ENCODE results near the gene METRNL.

Gene METRNL

DNA sequence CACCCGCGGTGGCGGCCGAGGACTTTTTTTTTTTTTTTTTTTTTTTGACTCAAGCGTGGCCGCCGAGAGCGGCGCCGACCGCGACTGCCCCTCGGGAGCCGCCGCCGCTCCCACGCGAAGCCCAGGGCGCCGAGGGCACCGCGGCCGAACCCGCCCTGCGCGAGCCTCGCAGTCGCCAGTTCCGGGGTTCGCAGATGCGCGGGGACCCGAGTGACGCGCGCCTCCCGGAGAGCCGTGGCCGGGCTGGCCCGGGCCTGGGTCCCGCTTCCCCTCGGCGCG lies 1.1 kb downstream of the METRNL start:
- Histone ChIP-seq H3K4me1 (peaks cover 50 to 64% (median 56%) of the 10 kb centered on the region in 10 experiments), H4K20me1 (peaks cover 47 to 71% (median 57%) of the 10 kb centered on the region in 11 experiments), H3K4me3 (peak overlapping the region; percentile 66 to 97 (median 76)), H3K9me3 (replicated peaks in 1 of 11) (no peaks in the 10 kb centered on the region), H3K27me3 (peaks cover 36 to 90% (median 77%) of the 10 kb centered on the region in 11 experiments), H3K9ac (peak overlapping the region; percentile 68 to 98 (median 82); a peak in 20 of 22 replicates), H3K4me2 (peak overlapping the region in 8 of 11 experiments; percentile 84 to 99 (median 95); a peak in 16 of 22 replicates), H3K27ac (peak overlapping the region in 8 of 11 experiments; percentile 58 to 92 (median 81); a peak in 15 of 22 replicates), H3K36me3 (peaks cover 0 to 46% (median 0%) of the 10 kb centered on the region in 11 experiments; a peak in 11 of 22 replicates)
- TF ChIP-seq Cebpa-rat (IDR thresholded peaks at IDR 0.05), result no peak

DNA sequence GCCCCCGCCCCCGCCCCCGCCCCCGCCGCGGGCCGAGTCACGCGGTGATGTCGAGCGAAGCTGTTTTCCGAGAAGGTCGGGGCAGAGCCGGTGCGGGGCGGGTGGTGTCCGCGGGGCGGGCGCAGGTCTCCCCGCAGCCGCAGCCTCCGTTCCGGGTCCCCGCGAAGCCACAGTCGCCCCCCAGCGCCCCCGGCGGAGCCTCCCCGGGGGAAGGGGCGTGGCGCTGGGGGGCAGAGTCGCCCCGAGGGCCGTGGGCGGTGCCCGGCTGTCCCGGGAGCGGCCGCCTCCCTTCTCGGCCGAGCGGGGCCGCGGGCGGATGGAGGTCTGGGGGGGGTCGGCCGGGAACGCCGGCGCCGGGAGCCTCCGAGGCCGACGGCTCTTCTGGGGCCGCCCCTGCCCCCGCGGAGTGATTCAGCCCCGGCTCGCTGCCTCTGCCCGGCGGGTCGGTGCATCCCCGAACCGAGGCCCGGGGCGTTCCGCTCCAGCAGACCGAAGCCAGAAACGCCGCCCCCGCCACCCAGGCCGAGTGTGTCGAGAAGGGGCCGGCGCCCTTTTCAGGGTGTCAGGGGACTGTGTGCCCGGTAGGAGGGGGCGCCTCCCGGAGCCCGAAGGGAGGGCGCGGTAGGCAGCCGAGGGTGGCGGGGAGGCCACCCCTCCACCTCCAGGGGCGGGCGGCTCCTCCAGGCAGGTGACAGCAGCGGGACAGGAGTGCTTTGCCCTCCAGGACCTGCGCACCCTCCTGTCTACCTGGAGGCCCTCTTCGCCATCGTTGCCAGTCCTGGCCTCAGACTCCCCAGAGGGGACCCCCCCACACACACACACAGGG lies 1.7 kb downstream of the METRNL start:
- peaks cover 53 to 77% (median 63%) of the 10 kb centered on the region in 11 experiments for H4K20me1 ChIP-seq
- H3K4me1 ChIP-seq, result peaks cover 55 to 69% (median 62%) of the 10 kb centered on the region in 10 experiments
- peak overlapping the region; percentile 66 to 97 (median 76) for H3K4me3 ChIP-seq
- TF ChIP-seq Cebpa-rat (IDR thresholded peaks at IDR 0.05), result no peak
- H3K9ac ChIP-seq, result peak overlapping the region; percentile 53 to 98 (median 82)
- peaks cover 31 to 90% (median 72%) of the 10 kb centered on the region in 11 experiments for H3K27me3 ChIP-seq
- H3K9me3 ChIP-seq (replicated peaks in 1 of 11), result no peaks in the 10 kb centered on the region
- H3K4me2 ChIP-seq, result peak overlapping the region; percentile 84 to 100 (median 96)
- H3K36me3 ChIP-seq, result peaks cover 0 to 52% (median 0%) of the 10 kb centered on the region in 11 experiments; a peak in 11 of 22 replicates
- H3K27ac ChIP-seq, result peak overlapping the region in 10 of 11 experiments; percentile 50 to 92 (median 75); a peak in 19 of 22 replicates

DNA sequence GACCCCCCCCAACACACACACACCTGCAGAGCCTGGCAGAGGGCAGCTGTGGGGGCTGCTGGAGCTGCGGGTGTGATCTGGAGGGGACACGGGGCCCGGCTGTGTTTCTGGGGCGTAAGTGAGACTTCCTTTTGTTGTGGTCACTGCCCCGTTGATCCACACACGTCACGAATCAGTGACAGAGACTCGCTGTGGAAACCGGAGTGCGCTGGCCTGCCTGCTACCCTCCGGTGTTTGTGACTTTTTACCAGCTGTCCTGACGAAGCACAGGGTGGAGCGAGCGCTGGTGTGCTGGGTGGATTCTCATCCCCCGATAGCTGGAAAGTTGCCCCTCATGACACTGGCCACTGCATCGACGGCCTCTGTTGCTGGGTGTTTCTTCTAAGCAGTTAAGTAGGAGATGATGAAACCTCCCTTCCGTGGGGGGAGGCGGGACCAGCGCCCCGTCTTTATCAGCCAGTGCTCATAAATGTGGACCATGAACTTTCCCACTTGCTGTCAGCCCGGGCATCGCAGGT lies 2.3 kb downstream of the METRNL start:
- H4K20me1 ChIP-seq, result peaks cover 59 to 77% (median 69%) of the 10 kb centered on the region in 11 experiments
- H3K4me2 ChIP-seq, result peak overlapping the region; percentile 84 to 100 (median 96)
- H3K9me3 ChIP-seq (replicated peaks in 1 of 11), result no peaks in the 10 kb centered on the region
- H3K9ac ChIP-seq, result peak overlapping the region in 10 of 11 experiments; percentile 76 to 98 (median 83); a peak in 18 of 22 replicates
- peak overlapping the region; percentile 66 to 97 (median 76) for H3K4me3 ChIP-seq
- H3K27me3 ChIP-seq, result peaks cover 24 to 90% (median 65%) of the 10 kb centered on the region in 11 experiments
- H3K27ac ChIP-seq, result peak overlapping the region in 6 of 11 experiments; percentile 62 to 92 (median 83); a peak in 12 of 22 replicates
- TF ChIP-seq Cebpa-rat (IDR thresholded peaks at IDR 0.05), result no peak
- H3K36me3 ChIP-seq, result peaks cover 0 to 59% (median 0%) of the 10 kb centered on the region in 11 experiments; a peak in 11 of 22 replicates
- H3K4me1 ChIP-seq, result peaks cover 62 to 76% (median 69%) of the 10 kb centered on the region in 10 experiments

DNA sequence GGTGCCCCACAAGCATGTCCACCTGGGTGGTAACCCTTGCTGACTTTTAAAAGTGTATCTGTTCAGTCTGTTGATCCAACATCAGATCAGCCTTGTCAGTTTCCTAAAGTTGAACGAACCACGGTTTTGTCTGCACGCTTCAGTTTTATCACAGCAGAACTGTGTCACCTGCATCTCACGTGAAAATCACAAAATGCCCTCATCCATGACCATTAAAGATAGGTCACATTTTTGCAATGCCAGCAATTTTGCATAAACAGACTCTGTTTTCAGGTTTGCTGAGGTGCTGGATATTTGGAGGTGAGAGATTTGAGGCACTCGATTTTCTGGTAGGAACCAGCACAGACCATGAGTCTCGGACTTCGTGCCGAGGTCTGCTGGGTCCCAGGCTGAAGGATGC lies 3.0 kb downstream of the METRNL start:
- peak overlapping the region in 3 of 11 experiments; percentile 89 to 98 (median 96); a peak in 6 of 22 replicates for H3K9ac ChIP-seq
- H3K36me3 ChIP-seq, result peaks cover 0 to 66% (median 0%) of the 10 kb centered on the region in 11 experiments; a peak in 11 of 22 replicates
- peaks cover 17 to 90% (median 58%) of the 10 kb centered on the region in 11 experiments for H3K27me3 ChIP-seq
- H3K4me1 ChIP-seq, result peaks cover 67 to 81% (median 75%) of the 10 kb centered on the region in 10 experiments
- H3K27ac ChIP-seq, result peak overlapping the region in 3 of 11 experiments; percentile 83 to 92 (median 92); a peak in 3 of 22 replicates
- H3K9me3 ChIP-seq (replicated peaks in 1 of 11), result no peaks in the 10 kb centered on the region
- peaks cover 66 to 81% (median 75%) of the 10 kb centered on the region in 11 experiments for H4K20me1 ChIP-seq
- H3K4me2 ChIP-seq, result peak overlapping the region; percentile 84 to 100 (median 96)
- TF ChIP-seq Cebpa-rat (IDR thresholded peaks at IDR 0.05), result no peak
- H3K4me3 ChIP-seq, result peak overlapping the region in 4 of 10 experiments; percentile 82 to 97 (median 90); a peak in 8 of 20 replicates

DNA sequence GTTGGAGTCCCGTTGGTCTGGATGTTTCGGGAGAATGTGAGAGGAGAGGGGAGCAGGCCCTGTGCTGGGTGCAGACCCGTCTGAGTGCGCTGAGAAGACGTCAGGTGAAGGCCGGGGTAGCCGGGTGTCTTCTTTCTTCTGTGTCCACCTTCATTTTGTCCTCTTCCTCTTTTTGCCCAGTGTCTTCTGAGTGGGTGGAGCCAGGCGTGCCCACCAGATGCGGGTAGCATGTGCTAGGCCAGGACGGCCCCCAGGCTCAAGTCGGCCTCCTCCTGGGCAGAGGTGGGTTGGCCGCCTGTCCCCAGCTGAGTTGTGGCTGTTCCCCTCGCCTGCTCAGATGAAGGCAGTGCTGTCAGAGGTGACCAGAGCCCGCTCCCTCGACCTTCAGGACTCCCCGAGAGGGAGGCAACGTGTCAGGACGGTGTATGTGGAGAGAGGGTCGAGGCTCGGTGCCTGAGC lies 3.5 kb downstream of the METRNL start:
- Histone ChIP-seq H3K9me3 (replicated peaks in 1 of 11) (no peaks in the 10 kb centered on the region), H3K4me1 (peaks cover 70 to 83% (median 79%) of the 10 kb centered on the region in 10 experiments), H3K4me3 (peak overlapping the region in 3 of 10 experiments; percentile 88 to 97 (median 91); a peak in 6 of 20 replicates), H4K20me1 (peaks cover 71 to 86% (median 78%) of the 10 kb centered on the region in 11 experiments), H3K9ac (peak overlapping the region in 4 of 11 experiments; percentile 43 to 98 (median 75); a peak in 7 of 22 replicates), H3K27me3 (peaks cover 12 to 90% (median 53%) of the 10 kb centered on the region in 11 experiments), H3K27ac (peak overlapping the region in 3 of 11 experiments; percentile 11 to 47 (median 38); a peak in 4 of 22 replicates), H3K36me3 (peaks cover 0 to 71% (median 0%) of the 10 kb centered on the region in 11 experiments; a peak in 12 of 22 replicates), H3K4me2 (peak overlapping the region; percentile 65 to 100 (median 96))
- TF ChIP-seq Cebpa-rat (IDR thresholded peaks at IDR 0.05), result no peak

DNA sequence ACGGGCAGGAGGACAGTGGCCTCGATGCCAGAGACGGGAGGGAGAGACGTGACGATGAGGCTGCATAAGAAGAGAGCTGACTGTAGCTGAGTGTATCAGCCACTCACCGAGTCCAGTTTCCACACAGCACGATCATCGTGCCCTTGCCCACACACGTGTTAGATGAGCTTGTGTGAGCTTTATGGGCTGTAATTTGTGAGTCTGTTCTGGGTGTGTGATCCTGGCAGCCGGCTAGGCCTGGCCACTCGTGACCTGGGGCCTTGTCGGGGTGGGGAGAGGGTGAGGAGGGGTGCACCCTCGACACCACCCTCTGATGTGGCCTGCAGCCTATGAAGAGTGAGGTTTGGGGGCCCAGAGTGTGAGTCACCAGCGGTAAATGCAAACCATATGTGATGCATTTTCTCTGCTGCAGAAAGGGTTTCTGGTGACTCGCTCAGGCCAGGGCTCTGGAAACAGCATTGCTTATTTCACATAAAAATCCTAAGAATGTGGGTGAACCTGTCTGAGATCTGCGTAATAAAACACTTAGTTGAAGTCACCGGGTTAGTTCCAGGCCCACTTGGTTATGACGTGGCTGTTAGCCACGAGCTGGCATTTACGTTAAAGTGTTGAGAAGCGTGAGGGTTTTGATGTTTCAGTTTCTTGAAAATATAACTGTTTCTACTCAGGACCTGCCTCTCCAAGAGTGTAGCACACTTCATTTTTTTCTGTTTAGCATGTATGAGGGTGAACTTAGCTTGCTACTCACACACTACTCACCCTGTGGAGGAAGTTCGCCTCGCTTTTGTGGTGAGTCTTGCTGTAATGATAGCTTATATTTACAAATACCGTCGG lies 4.2 kb downstream of the METRNL start:
- Histone ChIP-seq H3K9ac (peak overlapping the region in 6 of 11 experiments; percentile 7 to 98 (median 48); a peak in 8 of 22 replicates), H3K4me2 (peak overlapping the region; percentile 65 to 100 (median 96)), H3K4me1 (peaks cover 70 to 83% (median 80%) of the 10 kb centered on the region in 10 experiments), H3K36me3 (peaks cover 0 to 77% (median 0%) of the 10 kb centered on the region in 11 experiments; a peak in 12 of 22 replicates), H3K27me3 (peaks cover 6 to 85% (median 47%) of the 10 kb centered on the region in 11 experiments), H4K20me1 (peaks cover 78 to 87% (median 81%) of the 10 kb centered on the region in 11 experiments), H3K27ac (peak overlapping the region in 3 of 11 experiments; percentile 11 to 47 (median 38); a peak in 5 of 22 replicates), H3K4me3 (peak overlapping the region in 3 of 10 experiments; percentile 88 to 97 (median 91); a peak in 6 of 20 replicates), H3K9me3 (replicated peaks in 1 of 11) (no peaks in the 10 kb centered on the region)
- TF ChIP-seq Cebpa-rat (IDR thresholded peaks at IDR 0.05), result no peak

DNA sequence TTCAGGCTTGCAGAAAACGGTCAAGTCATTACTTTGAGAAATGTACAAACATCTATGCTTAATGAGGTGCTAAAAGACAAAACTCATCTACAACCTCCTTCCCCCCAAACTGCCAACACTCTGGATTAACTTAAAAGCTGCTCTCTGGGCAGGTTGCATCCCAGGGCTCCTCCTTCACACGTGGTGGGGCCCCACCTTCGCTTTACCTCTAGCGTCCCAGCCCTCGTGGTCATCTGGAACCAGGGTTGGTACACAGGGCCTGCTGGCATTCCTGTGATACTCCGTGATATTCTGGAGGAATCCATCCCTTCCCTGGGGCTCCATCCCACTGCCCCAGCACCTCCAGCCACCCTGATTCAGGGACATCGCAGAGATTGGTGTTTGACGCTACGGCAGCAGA lies 4.8 kb downstream of the METRNL start:
- Histone ChIP-seq H3K27me3 (peaks cover 0 to 79% (median 40%) of the 10 kb centered on the region in 11 experiments; a peak in 20 of 22 replicates), H3K4me2 (peak overlapping the region; percentile 65 to 100 (median 96)), H3K4me1 (peaks cover 74 to 84% (median 79%) of the 10 kb centered on the region in 10 experiments), H3K4me3 (peak overlapping the region in 4 of 10 experiments; percentile 12 to 97 (median 27); a peak in 2 of 20 replicates), H3K9me3 (replicated peaks in 1 of 11) (no peaks in the 10 kb centered on the region), H3K27ac (peak overlapping the region in 2 of 11 experiments; percentile 38 to 45; a peak in 2 of 22 replicates), H4K20me1 (peaks cover 77 to 90% (median 85%) of the 10 kb centered on the region in 11 experiments), H3K36me3 (peaks cover 0 to 83% (median 0%) of the 10 kb centered on the region in 11 experiments; a peak in 12 of 22 replicates), H3K9ac (peak overlapping the region in 5 of 11 experiments; percentile 7 to 98 (median 54); a peak in 6 of 22 replicates)
- no peak for TF ChIP-seq Cebpa-rat (IDR thresholded peaks at IDR 0.05)

All from BLaER1 treated with 17β-estradiol and CSF1 and Interleukin-3, amounts not matched to agents 10 nM and 100 nM (cell line).